SU-DHL-6 (cell line): ENCODE results near the gene NCAM2.

ENCODE experiments used
- H2AFZ ChIP-seq: fragments of 200-600 bp; sonication (generic); 2 replicates; pipeline ENCODE4 v1.6.1; 2014; ENCODE audit warnings: low read depth, mild to moderate bottlenecking, moderate library complexity, mixed read lengths, antibody characterized with exemption, low read length; ENCODE audit not compliant: severe bottlenecking
- H3F3A ChIP-seq: fragments of 200-600 bp; shearing (Covaris generic); 2 replicates; pipeline ENCODE4 v1.6.0; 2016; ENCODE audit warnings: antibody characterized with exemption, mild to moderate bottlenecking; ENCODE audit not compliant: insufficient read depth
- H3K27ac ChIP-seq: fragments of 200-600 bp; sonication (generic); 2 replicates; pipeline ENCODE4 v1.5.1; 2016; ENCODE audit warnings: low read depth, mild to moderate bottlenecking, low read length, moderate library complexity, mixed read lengths
- H3K27me3 ChIP-seq: fragments of 200-600 bp; sonication (generic), shearing (Covaris generic); 2 replicates; pipeline ENCODE4 v1.6.0; 2014; ENCODE audit warnings: mild to moderate bottlenecking, low read length
- H3K36me3 ChIP-seq: fragments of 200-600 bp; sonication (generic); 2 replicates; pipeline ENCODE4 v1.6.1; 2014; ENCODE audit warnings: mild to moderate bottlenecking, low read length, mixed read lengths
- H3K4me2 ChIP-seq: fragments of 300-600, 200-600 bp; shearing (Covaris generic), sonication (generic); 2 replicates; pipeline ENCODE4 v1.6.0; 2014; ENCODE audit warnings: low read length, low read depth, mild to moderate bottlenecking; ENCODE audit not compliant: poor library complexity, severe bottlenecking
- H3K4me3 ChIP-seq: fragments of 200-600 bp; sonication (generic); 2 replicates; pipeline ENCODE4 v1.5.1; 2014; ENCODE audit warnings: antibody characterized with exemption, low read length, mild to moderate bottlenecking, mixed read lengths; ENCODE audit not compliant: insufficient read depth, poor library complexity, severe bottlenecking
- H3K79me2 ChIP-seq: fragments of 200-600 bp; sonication (generic); 2 replicates; pipeline ENCODE4 v1.6.1; 2014; ENCODE audit warnings: mild to moderate bottlenecking, low read length, moderate library complexity; ENCODE audit not compliant: insufficient read depth
- H3K9ac ChIP-seq: fragments of 200-600 bp; sonication (generic); 2 replicates; pipeline ENCODE4 v1.7.0; 2014; ENCODE audit warnings: mild to moderate bottlenecking, low read length
- H3K9me2 ChIP-seq: fragments of 200-600 bp; sonication (generic); replicated peaks from 2 replicates; pipeline ENCODE4 v1.6.1; 2014; ENCODE audit warnings: low read length; ENCODE audit not compliant: insufficient read depth
- H3K9me3 ChIP-seq: fragments of 200-600 bp; sonication (generic); 2 replicates; pipeline ENCODE4 v1.6.1; 2014; ENCODE audit warnings: low read length, mixed read lengths; ENCODE audit not compliant: insufficient read depth
- H4K20me1 ChIP-seq: fragments of 200-600 bp; sonication (generic); 2 replicates; pipeline ENCODE4 v1.6.1; 2014; ENCODE audit warnings: low read depth, mild to moderate bottlenecking, antibody characterized with exemption, low read length, moderate library complexity, mixed read lengths
- CTCF ChIP-seq: fragments of 200-600 bp; sonication (generic); IDR thresholded peaks from one replicate; pipeline ENCODE4 v1.5.1; 2017; ENCODE audit warnings: antibody characterized with exemption, mild to moderate bottlenecking, low read length, moderate library complexity; ENCODE audit not compliant: insufficient read depth, poor library complexity, severe bottlenecking
- EZH2phosphoT487 ChIP-seq: fragments of 200-600 bp; sonication (generic), shearing (Covaris generic); conservative IDR thresholded peaks from 2 replicates; pipeline ENCODE4 v1.6.1; 2018; ENCODE audit warnings: mild to moderate bottlenecking, antibody characterized with exemption, low read length, moderate library complexity, mixed read lengths

Gene NCAM2

GRCh38 chr21:21199342-21200102, 201.3 kb downstream of the NCAM2 start:
- no peak overlapping the region for H3K4me3 ChIP-seq
- no peak for TF ChIP-seq EZH2phosphoT487
- no peak for TF ChIP-seq CTCF
- H3K4me2 ChIP-seq = no peak overlapping the region
- no peaks in the 10 kb centered on the region for H3K27me3 ChIP-seq
- no peaks in the 10 kb centered on the region for H3F3A ChIP-seq
- no peaks in the 10 kb centered on the region for H3K9me3 ChIP-seq
- no peaks in the 10 kb centered on the region for H4K20me1 ChIP-seq
- H2AFZ ChIP-seq = no peak overlapping the region
- H3K79me2 ChIP-seq = no peaks in the 10 kb centered on the region
- H3K9me2 ChIP-seq = no peaks in the 10 kb centered on the region
- H3K9ac ChIP-seq = no peak overlapping the region
- no peak overlapping the region for H3K27ac ChIP-seq
- H3K36me3 ChIP-seq = no peaks in the 10 kb centered on the region

GRCh38 chr21:21200103-21200938, 202.1 kb downstream of the NCAM2 start:
- H2AFZ ChIP-seq = peak overlapping the region; percentile 57
- H3K27ac ChIP-seq = no peak overlapping the region
- no peak overlapping the region for H3K4me3 ChIP-seq
- H3K9me3 ChIP-seq = no peaks in the 10 kb centered on the region
- no peak overlapping the region for H3K9ac ChIP-seq
- no peaks in the 10 kb centered on the region for H3K9me2 ChIP-seq
- H3F3A ChIP-seq = no peaks in the 10 kb centered on the region
- H3K27me3 ChIP-seq = no peaks in the 10 kb centered on the region
- no peak for TF ChIP-seq EZH2phosphoT487
- TF ChIP-seq CTCF = no peak
- H3K36me3 ChIP-seq = no peaks in the 10 kb centered on the region
- H4K20me1 ChIP-seq = no peaks in the 10 kb centered on the region
- peak overlapping the region; percentile 38 for H3K4me2 ChIP-seq
- no peaks in the 10 kb centered on the region for H3K79me2 ChIP-seq

- Histone ChIP-seq H4K20me1 (no peaks in the 10 kb centered on the region), H3K4me3 (no peak overlapping the region), H3K9me2 (no peaks in the 10 kb centered on the region), H3K9ac (no peak overlapping the region), H3F3A (no peaks in the 10 kb centered on the region), H3K4me2 (peak overlapping the region; percentile 38), H3K27ac (no peak overlapping the region), H3K36me3 (no peaks in the 10 kb centered on the region), H2AFZ (peak overlapping the region; percentile 57), H3K27me3 (no peaks in the 10 kb centered on the region), H3K9me3 (no peaks in the 10 kb centered on the region), H3K79me2 (no peaks in the 10 kb centered on the region)
- TF ChIP-seq CTCF (no peak), EZH2phosphoT487 (no peak)
These were observed 202.9 kb downstream of the NCAM2 start for GRCh38 chr21:21200939-21201615.
